Mesenchymal stem cell (in vitro differentiated cells and primary cell): Measurements from ENCODE around the gene PKNOX2.

Experiments used
- DNase-seq: peaks from one replicate; pipeline ENCODE4 v3.0.0-alpha.2; 2013
- H2AFZ ChIP-seq: one replicate; pipeline ENCODE4 v1.6.1; 2013; ENCODE audit warnings: low read depth, mild to moderate bottlenecking, control low read depth, inconsistent platforms, low read length, moderate library complexity
- H2AK5ac ChIP-seq: 2 replicates; pipeline ENCODE4 v1.6.1; 2013; ENCODE audit warnings: low read length, moderate library complexity, mild to moderate bottlenecking, inconsistent platforms; ENCODE audit not compliant: severe bottlenecking
- H2BK120ac ChIP-seq: one replicate; pipeline ENCODE4 v1.6.1; 2013; ENCODE audit warnings: low read depth, mild to moderate bottlenecking, inconsistent platforms, low read length, moderate library complexity
- H2BK12ac ChIP-seq, 2 experiments: one replicate each; pipeline ENCODE4 v1.6.1; 2013; ENCODE audit warnings: inconsistent platforms in 2 of 2, low read length in 2 of 2, mild to moderate bottlenecking in 2 of 2, moderate library complexity in 2 of 2, control low read depth in 1 of 2
- H2BK15ac ChIP-seq: one replicate; pipeline ENCODE4 v1.6.1; 2013; ENCODE audit warnings: mild to moderate bottlenecking, low read depth, inconsistent platforms; ENCODE audit not compliant: poor library complexity, severe bottlenecking
- H2BK5ac ChIP-seq: 2 replicates; pipeline ENCODE4 v1.6.1; 2013; ENCODE audit warnings: low read depth, mild to moderate bottlenecking, low read length, control low read depth, inconsistent platforms; ENCODE audit not compliant: poor library complexity, severe bottlenecking
- H3K14ac ChIP-seq, 2 experiments: one replicate each; pipeline ENCODE4 v1.6.1; 2013; ENCODE audit warnings: inconsistent platforms in 2 of 2, low read length in 2 of 2, control low read depth in 1 of 2, mild to moderate bottlenecking in 1 of 2, moderate library complexity in 1 of 2
- H3K18ac ChIP-seq, 2 experiments: one replicate each; pipeline ENCODE4 v1.6.1; 2013; ENCODE audit warnings: inconsistent platforms in 2 of 2, low read length in 2 of 2, control low read depth in 1 of 2, low read depth in 1 of 2, mild to moderate bottlenecking in 1 of 2
- H3K23ac ChIP-seq, 2 experiments: one replicate each; pipeline ENCODE4 v1.6.1; 2013; ENCODE audit warnings: inconsistent platforms in 2 of 2, low read length in 2 of 2, mild to moderate bottlenecking in 2 of 2, moderate library complexity in 2 of 2, control low read depth in 1 of 2
- H3K27ac ChIP-seq: 2 replicates; pipeline ENCODE4 v1.5.1; 2013; ENCODE audit warnings: mild to moderate bottlenecking, moderate library complexity, low read length, control low read depth, inconsistent platforms; ENCODE audit not compliant: poor library complexity, severe bottlenecking
- H3K27me3 ChIP-seq, 2 experiments: 2 replicates each; pipeline versions ENCODE4 v1.6.1 to v1.7.0; 2013; ENCODE audit warnings: low read length in 2 of 2, mild to moderate bottlenecking in 2 of 2, moderate library complexity in 2 of 2, control low read depth in 1 of 2, inconsistent platforms in 1 of 2; ENCODE audit not compliant: control insufficient read depth in 1 of 2, insufficient read depth in 1 of 2
- H3K36me3 ChIP-seq, 2 experiments: 2 replicates each; pipeline versions ENCODE4 v1.6.1 to v1.7.0; 2013; ENCODE audit warnings: low read length in 2 of 2, control low read depth in 1 of 2, inconsistent platforms in 1 of 2, low read depth in 1 of 2, mild to moderate bottlenecking in 1 of 2; ENCODE audit not compliant: insufficient read depth in 2 of 2, control insufficient read depth in 1 of 2
- H3K4ac ChIP-seq, 2 experiments: one replicate each; pipeline ENCODE4 v1.6.1; 2013; ENCODE audit warnings: inconsistent platforms in 2 of 2, low read length in 2 of 2, mild to moderate bottlenecking in 2 of 2, moderate library complexity in 2 of 2, control low read depth in 1 of 2, low read depth in 1 of 2
- H3K4me1 ChIP-seq: 2 replicates; pipeline ENCODE4 v1.6.1; 2013; ENCODE audit warnings: low read depth, low read length, control low read depth; ENCODE audit not compliant: control insufficient read depth, insufficient read depth
- H3K4me2 ChIP-seq: 2 replicates; pipeline ENCODE4 v1.6.1; 2013; ENCODE audit warnings: low read length, mild to moderate bottlenecking, inconsistent platforms; ENCODE audit not compliant: poor library complexity, severe bottlenecking
- H3K4me3 ChIP-seq, 2 experiments: 2 replicates each; pipeline versions ENCODE4 v1.5.1 to v1.7.0; 2013; ENCODE audit warnings: low read length in 2 of 2, mild to moderate bottlenecking in 2 of 2, control low read depth in 1 of 2, low read depth in 1 of 2; ENCODE audit not compliant: insufficient read depth in 1 of 2
- H3K79me1 ChIP-seq: replicated peaks from 2 replicates; pipeline ENCODE4 v1.6.1; 2013; ENCODE audit warnings: mild to moderate bottlenecking, control low read depth, low read length, inconsistent platforms; ENCODE audit not compliant: poor library complexity, severe bottlenecking
- H3K9ac ChIP-seq: 2 replicates; pipeline ENCODE4 v1.7.0; 2013; ENCODE audit warnings: mild to moderate bottlenecking, low read length, moderate library complexity
- H3K9me3 ChIP-seq: 2 replicates; pipeline ENCODE4 v1.7.0; 2013; ENCODE audit warnings: mild to moderate bottlenecking, low read length; ENCODE audit not compliant: control insufficient read depth
- H4K8ac ChIP-seq: one replicate; pipeline ENCODE4 v1.6.1; 2013; ENCODE audit warnings: inconsistent platforms, mild to moderate bottlenecking, low read length, moderate library complexity
- H4K91ac ChIP-seq: one replicate; pipeline ENCODE4 v1.6.1; 2013; ENCODE audit warnings: mild to moderate bottlenecking, low read length, inconsistent platforms
- WGBS: methylation state at CpG from one replicate; pipeline ENCODE4 v1.1.7; 2013; ENCODE audit warnings: mixed read lengths; 5-methylcytosine and 5-hydroxymethylcytosine counted together

Gene PKNOX2

GRCh38 chr11:125360066-125360465, 195.5 kb downstream of the PKNOX2 start:
- Histone ChIP-seq H3K23ac (no peak overlapping the region), H3K27ac (no peak overlapping the region), H3K9ac (no peak overlapping the region), H3K36me3 (peaks cover 0 to 54% of the 10 kb centered on the region in 2 experiments), H3K9me3 (no peaks in the 10 kb centered on the region), H3K4me1 (peaks cover 40% of the 10 kb centered on the region), H2BK120ac (no peak overlapping the region), H3K18ac (no peak overlapping the region), H3K4me2 (no peak overlapping the region), H3K14ac (no peak overlapping the region), H4K91ac (no peak overlapping the region), H3K27me3 (peaks cover 0 to 14% of the 10 kb centered on the region in 2 experiments), H3K4ac (no peak overlapping the region), H2AFZ (no peak overlapping the region), H2BK5ac (no peak overlapping the region), H3K79me1 (peaks cover 25% of the 10 kb centered on the region), H3K4me3 (no peak overlapping the region), H2BK12ac (no peak overlapping the region), H4K8ac (no peak overlapping the region), H2AK5ac (no peak overlapping the region), H2BK15ac (no peak overlapping the region)
- no peak for DNase-seq
- WGBS: 98% methylated on average over 7 of the region's 7 CpGs

- H2BK15ac ChIP-seq: no peak overlapping the region
- H4K8ac ChIP-seq: no peak overlapping the region
- H3K9ac ChIP-seq: no peak overlapping the region
- peaks cover 22% of the 10 kb centered on the region for H3K79me1 ChIP-seq
- H3K36me3 ChIP-seq: peaks cover 0 to 56% of the 10 kb centered on the region in 2 experiments
- H3K18ac ChIP-seq: peak overlapping the region in 1 of 2 experiments; percentile 49
- peak overlapping the region in 1 of 2 experiments; percentile 41 for H2BK12ac ChIP-seq
- H4K91ac ChIP-seq: no peak overlapping the region
- WGBS: 45% methylated on average over 8 of the region's 11 CpGs
- no peak overlapping the region for H2AFZ ChIP-seq
- no peak overlapping the region for H2BK120ac ChIP-seq
- H2BK5ac ChIP-seq: no peak overlapping the region
- no peaks in the 10 kb centered on the region for H3K9me3 ChIP-seq
- peak; percentile 60 for DNase-seq
- peak overlapping the region; percentile 73 for H2AK5ac ChIP-seq
- no peak overlapping the region for H3K4me3 ChIP-seq
- peaks cover 18% of the 10 kb centered on the region for H3K4me1 ChIP-seq
- H3K23ac ChIP-seq: no peak overlapping the region
- H3K4ac ChIP-seq: no peak overlapping the region
- H3K27ac ChIP-seq: peak overlapping the region; percentile 61
- no peak overlapping the region for H3K14ac ChIP-seq
- no peaks in the 10 kb centered on the region for H3K27me3 ChIP-seq
- H3K4me2 ChIP-seq: no peak overlapping the region
These were observed 199.7 kb downstream of the PKNOX2 start for GRCh38 chr11:125364121-125364826.

GRCh38 chr11:125365196-125365931, 200.8 kb downstream of the PKNOX2 start:
- Histone ChIP-seq H3K27ac (no peak overlapping the region), H2BK120ac (no peak overlapping the region), H3K14ac (no peak overlapping the region), H2BK12ac (no peak overlapping the region), H3K36me3 (peaks cover 0 to 60% of the 10 kb centered on the region in 2 experiments), H3K4me1 (peaks cover 15% of the 10 kb centered on the region), H2BK15ac (no peak overlapping the region), H2AK5ac (no peak overlapping the region), H2AFZ (no peak overlapping the region), H3K4me2 (no peak overlapping the region), H3K4me3 (no peak overlapping the region), H4K8ac (no peak overlapping the region), H3K79me1 (peaks cover 13% of the 10 kb centered on the region), H3K4ac (no peak overlapping the region), H3K27me3 (no peaks in the 10 kb centered on the region), H3K9me3 (no peaks in the 10 kb centered on the region), H4K91ac (no peak overlapping the region), H3K18ac (no peak overlapping the region), H3K23ac (no peak overlapping the region), H3K9ac (no peak overlapping the region), H2BK5ac (no peak overlapping the region)
- 93% methylated on average over 6 of the region's 7 CpGs for WGBS
- DNase-seq: no peak

GRCh38 chr11:125367710-125368109, 203.2 kb downstream of the PKNOX2 start:
- WGBS: 93% methylated on average over 6 of the region's 8 CpGs
- H4K91ac ChIP-seq: no peak overlapping the region

More at GRCh38 chr11:125367710-125368109, 203.2 kb downstream of the PKNOX2 start:
- H3K18ac ChIP-seq: no peak overlapping the region
- H2AK5ac ChIP-seq: no peak overlapping the region
- no peak overlapping the region for H3K9ac ChIP-seq
- H3K4me3 ChIP-seq: no peak overlapping the region
- no peak overlapping the region for H2BK12ac ChIP-seq
- no peak overlapping the region for H2BK5ac ChIP-seq
- H3K23ac ChIP-seq: no peak overlapping the region
- no peak overlapping the region for H4K8ac ChIP-seq
- H3K27ac ChIP-seq: no peak overlapping the region
- H3K4me1 ChIP-seq: peaks cover 14% of the 10 kb centered on the region
- H3K14ac ChIP-seq: no peak overlapping the region
- peaks cover 0 to 61% of the 10 kb centered on the region in 2 experiments for H3K36me3 ChIP-seq
- no peak overlapping the region for H2BK15ac ChIP-seq
- H3K27me3 ChIP-seq: peaks cover 0 to 18% of the 10 kb centered on the region in 2 experiments
- no peak overlapping the region for H3K4me2 ChIP-seq
- H2BK120ac ChIP-seq: no peak overlapping the region
- H3K9me3 ChIP-seq: no peaks in the 10 kb centered on the region
- peaks cover 14% of the 10 kb centered on the region for H3K79me1 ChIP-seq
- H2AFZ ChIP-seq: no peak overlapping the region
- no peak overlapping the region for H3K4ac ChIP-seq
- DNase-seq: no peak
